NCI-H2196 (cell line): ENCODE measurements around the gene TMEM181.
"Not testable (repeated sequence)": the region's sequence is repeated elsewhere in the genome, so short reads cannot be mapped to it uniquely, and the experiment has no call there.

ENCODE experiments used
- DNase-seq: peaks from one replicate; lab custom pipeline; 2025; ENCODE audit not compliant: unreplicated experiment; lab: John Stamatoyannopoulos, UW

The TMEM181 gene

DNA sequence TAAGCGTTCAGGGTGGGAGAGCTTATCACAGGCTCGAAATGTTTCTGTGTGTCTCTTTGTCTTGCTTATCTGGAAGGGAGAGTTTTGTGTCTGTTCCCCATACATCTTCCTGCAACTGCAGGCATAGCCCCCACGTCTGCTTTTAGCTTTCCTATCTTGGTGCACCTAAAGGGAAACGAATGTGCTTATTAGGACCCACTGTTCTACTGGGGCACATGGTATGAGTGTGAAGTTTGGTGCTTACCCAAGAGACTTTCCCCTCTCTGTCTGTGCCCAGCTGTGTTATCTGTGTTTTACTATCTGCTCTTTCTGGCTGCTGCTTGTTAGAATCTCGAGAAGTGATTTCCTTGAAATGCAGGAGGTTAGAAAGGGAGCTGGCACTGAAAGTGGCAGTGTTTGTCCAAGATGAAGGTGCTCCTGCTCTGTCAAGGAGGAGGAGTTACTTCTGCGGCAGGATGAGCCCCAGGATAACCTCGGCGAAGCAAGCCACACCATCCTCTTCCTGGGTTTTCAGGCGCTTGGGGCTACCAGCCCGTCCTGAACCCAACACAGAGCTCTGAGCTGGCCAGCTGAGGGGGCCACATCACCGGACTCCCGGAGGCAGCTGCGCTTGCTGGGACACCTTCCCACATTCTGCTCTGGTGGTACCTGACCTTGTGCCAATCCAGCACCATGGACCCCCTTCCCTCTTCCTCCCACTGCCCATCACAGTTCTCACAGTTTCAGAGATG, 61.2 kb downstream of the TMEM181 start:
- no peak for DNase-seq

DNA sequence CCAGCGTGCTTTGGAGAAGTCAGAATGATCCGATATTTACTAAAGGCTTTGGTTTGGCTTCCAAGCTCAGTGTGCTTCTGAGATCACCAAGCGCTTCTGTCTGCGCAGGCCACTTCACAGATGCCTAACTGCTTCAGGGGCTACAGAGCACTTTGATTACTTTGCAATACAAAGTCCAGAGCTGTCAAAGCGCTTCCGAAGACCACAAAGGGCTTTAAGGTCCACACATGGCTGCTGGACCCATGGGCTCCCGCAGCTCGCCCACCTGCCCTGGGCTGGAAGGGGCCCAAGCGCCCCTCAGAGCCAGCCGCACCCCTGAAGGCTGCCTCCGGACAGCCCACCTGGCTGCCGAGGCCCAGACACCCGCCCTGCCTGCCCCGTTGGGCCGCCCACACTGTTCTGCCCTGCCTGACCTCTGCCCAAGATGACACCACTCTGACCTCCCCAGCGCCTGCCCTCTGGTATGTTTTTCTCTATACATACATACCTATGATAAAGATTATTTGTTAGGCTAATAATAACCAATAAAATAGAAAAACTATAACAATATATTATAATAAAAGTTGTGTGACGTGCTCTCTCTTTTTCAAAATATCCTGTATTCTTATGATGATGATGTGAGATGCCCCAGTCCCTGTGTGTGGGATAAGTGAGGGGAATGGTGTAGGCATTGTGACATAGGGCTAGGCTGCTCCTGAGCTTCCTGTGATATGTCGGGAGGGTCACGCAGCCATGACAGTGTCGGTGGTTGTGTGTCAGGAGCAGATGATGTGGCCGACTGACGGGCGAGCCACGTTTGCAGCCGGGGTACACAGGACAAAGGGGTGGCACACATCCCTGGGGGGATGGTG, 62.0 kb downstream of the TMEM181 start:
- no peak for DNase-seq

DNA sequence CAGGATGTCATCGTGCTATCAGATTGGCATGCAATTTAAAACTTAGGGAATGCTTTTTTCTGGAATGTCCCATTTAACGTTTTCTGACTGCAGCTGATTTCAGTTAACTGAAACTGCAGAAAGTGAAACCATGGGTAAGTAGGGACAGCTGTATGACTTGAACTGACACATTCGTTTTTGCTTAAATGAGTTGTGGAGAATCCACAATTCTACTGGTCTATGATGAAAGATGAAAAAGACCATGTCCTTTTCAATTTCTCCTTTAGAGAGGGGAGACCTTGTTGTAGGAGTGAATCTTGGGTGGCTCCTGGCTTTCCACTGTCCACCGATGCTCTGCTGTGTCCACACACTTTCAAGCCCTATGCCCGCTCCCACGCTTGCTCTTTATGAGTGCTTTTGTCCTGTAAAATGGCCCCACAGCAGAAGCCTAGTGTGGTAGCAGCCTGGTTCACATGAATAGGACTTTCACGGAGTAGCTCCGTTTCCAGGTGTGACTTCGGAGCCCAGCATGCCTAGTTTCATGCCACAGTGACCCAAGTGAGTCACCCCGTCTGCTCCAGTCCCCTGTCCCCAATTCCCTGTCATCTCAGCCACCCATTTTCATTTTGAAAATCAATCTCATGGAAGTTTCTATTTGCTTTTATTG, 62.8 kb downstream of the TMEM181 start:
- DNase-seq = no peak

DNA sequence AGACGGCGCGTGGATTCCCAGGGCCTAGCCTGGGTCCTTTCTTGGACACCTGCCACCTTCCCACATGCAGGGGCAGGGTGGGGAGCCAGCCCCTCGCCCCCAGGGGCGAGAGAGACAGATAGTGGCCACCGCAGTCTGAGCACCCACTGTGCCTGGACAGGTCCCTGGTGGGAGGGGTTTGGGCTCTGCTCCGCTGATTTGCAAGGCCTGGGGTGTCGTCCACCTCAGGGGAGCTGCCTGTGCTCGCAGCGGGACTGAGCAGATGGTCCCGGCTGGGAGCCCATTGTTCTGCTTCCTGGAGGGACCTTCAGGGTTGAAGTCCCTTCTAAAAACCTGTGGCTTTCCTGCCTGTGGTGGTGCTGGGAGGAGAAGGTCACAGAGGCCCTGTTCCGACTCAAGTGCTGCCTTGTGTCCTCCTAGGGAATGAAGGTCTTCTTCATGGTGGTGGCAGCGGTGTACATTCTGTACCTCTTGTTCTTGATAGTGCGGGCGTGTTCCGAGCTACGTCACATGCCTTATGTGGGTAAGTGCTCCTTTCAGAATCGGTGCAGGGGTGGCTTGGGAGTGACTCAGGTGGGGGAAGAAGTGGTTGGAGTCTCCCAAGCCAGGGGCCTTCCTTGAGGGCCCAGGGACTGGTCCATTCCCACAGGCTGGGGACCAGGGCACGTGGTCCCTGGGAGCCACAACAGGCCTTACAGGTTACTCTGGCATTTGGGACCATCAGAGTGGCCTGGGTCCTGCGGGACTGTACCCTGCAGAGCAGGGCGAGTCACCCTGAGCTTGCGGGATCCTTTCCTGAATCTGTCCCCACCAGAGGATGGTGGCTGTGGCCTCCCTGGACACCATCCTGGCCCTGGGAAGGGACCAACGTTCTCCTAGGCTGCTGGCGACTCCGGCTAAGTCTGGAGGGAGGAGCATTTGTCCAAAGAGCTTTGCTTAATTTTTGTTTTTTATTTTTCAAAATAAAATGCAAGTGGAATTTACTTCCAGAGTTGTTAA, 65.1 kb downstream of the TMEM181 start:
- DNase-seq = no peak

DNA sequence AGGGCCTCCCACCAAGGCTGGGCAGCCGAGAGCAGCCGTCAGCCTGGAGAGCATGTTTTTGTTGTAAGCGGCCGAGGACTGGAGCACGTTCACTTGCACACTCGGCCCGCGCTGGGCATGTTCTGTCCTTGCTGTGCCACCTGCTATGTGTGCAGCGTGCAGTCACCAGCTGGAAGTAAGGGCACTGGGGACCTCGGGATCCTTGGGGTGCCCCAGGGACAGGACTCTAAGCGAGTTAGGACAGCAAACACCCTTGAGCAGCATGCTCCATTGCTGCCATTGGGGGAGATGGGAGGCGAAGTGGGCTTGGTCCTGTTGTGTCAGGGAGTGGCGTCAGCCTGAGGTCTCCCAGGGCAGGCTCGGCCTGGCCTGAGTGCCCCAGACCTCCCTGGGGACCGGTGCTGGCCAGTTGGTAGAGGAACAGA, 66.0 kb downstream of the TMEM181 start:
- DNase-seq = no peak

DNA sequence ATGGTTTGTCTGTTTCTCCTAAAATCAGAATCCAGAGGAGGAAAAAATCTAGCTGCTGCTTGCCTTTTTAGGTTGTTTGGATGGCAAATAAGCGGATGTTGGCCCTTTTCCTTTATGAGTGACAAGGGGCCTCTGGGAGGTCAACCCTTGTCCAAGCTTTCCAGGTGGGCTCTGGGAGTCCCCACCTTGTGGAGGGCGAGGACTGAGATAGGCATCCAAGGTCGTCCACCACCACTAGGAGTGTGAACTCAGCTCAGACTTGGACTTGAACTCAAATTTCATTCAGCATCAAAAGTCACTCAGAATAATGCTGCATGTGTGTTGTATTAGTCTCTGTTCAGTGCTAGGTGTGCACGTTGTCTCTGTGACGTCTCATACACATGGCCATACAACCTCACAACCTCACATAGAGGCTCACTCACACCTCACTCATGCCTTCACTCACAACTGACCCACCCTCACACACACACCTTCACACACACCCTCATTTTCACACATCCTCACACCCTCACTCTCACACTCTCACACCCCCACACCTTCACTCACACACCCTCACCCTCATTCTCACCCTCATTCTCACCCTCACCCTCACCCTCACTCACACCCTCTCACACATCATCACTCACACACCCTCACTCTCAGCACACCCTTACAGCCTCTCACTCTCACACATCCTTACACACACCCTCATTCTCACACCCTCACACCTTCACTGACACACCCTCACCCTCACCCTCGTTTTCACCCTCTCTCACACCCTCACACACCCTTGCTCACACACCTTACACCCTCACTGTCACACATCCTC, 66.7 kb downstream of the TMEM181 start:
- DNase-seq = no peak

DNA sequence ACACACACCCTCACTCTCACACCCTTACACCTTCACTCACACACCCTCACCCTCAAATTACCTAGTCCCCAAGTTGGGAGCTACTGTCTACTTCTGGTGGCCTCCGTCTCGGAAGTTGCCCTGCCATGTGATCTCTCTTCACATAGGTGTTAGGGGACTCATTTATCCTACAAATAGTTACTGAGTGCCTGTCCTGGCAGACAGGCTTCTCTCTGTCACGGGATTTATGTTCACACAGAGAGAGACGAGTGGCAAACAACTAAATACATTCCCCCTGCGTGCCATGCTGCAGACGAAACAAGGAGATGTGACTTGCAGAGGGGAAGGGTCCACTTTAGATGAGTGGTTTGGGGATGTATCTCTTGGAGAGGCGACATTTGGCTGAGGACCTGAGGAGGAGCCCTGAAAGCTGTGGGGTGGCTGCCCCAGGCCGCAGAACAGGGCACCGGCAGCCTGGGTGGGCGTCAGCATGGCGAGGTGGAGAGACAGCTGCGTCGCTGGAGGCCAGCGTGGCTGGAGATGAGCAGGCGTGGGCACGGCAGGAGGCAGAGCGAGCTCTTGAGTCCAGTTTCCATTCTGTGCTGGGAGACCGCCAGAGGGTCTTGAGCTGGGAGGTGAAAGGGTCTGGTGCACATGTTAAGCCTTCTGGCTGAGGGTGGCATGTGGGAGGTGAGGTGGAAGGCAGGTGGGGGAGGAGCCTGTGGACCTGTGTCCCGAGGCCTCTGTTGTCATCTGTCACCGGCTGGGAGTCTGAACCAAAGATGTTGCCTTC, 67.5 kb downstream of the TMEM181 start:
- DNase-seq = no peak

DNA sequence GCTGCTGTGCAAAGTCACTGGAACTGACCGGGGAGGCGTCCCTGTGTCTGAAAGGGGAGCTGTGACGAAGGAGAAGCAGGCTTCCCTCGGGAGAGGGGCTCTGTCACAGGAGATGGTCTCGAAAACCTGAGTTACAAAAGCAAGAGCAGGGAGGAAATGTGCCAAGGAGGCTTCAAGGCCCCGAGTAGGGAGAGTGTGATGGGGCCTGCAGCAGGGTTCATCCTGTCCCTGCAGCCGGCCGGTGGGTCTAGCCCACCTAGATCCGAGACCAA, 68.0 kb downstream of the TMEM181 start:
- DNase-seq = no peak

DNA sequence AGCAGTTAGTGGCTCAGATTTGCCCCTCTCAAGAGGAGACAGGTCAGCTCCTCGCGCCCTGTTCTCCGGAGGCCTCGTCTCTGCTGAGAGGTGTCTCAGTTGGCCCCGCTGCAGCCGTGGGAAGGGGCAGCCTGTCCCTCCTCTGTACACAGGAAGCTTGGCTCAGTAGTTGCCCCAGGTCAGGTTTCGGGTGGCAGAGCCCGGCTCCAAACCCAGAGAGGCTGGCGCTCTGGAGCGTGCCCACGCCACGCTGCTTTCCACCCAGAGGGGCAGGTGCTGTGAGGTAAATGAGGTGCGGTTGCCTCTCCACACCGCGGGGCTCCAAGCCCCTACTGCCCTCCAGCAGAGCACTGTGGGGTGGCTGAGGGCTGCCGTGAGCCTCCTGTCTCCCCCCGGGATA, 68.7 kb downstream of the TMEM181 start:
- DNase-seq = no peak

DNA sequence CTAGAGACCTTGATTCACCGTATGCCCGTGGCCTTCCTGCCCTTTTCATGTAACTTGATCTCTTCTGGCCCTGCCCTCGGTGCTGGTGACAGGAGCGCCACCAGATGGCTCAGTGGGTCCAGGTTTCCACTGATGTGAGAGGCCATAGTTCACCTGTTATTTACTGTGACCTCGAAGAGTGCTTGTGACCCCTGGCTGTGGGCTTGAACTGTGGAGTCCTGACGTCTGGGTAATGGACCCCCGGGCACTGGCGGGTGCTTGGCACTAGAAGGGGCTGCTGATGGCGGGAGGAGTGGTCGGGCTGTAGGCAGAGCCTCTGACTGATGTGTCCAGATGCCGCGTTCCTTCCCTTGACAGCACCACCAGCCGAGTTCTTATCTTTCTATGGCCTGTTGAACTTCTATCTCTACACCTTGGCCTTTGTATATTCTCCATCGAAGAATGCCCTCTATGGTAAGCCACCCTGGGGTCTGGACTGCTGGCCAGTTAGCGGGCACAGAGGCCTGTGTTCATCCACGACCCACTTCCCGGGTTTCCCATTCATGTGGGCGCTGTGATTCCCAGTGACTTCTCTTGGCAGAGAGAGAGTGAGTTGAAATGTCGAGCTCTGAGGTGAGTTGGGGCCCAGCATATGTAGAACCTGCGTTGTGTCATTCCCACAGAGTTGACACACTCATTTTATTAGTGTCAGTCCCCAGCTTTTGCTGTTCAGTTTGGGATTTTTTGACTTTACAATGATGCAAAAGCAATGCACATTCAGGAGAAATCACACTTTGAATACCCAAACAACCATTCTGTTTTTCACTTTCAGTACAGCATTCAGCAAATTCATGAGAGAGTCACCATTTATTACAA, 69.7 kb downstream of the TMEM181 start:
- DNase-seq = no peak

DNA sequence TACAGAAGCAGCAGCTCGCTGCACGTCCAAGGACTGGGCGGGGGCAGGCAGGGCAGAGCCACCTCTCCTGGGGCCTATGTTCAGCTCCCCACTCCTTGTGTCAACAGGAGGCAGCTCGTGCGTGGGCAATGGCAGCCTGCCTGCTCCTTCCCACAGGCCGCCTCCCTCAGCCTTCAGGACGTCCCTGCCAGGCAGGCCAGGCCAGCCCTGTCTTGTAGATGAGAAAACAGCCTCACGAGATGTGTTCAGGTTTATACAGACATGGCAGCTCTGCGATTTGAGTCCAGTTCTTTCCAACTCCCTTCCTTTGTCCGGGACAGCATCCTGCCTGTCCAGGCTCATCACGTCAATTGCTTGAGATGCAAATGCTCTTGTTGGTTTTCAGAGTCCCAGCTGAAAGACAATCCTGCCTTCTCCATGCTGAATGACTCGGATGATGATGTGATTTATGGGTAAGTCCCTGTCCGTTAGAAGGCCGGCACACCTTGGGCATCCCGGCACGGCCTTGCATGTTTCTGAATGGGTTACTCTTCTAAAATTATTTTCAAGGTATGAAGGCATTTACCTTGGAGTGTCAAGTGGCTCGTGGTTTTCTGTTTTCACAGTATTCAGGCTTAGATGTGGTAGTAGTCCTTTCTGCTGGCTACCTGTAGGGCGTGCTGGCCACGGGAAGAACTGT, 71.2 kb downstream of the TMEM181 start:
- no peak for DNase-seq

DNA sequence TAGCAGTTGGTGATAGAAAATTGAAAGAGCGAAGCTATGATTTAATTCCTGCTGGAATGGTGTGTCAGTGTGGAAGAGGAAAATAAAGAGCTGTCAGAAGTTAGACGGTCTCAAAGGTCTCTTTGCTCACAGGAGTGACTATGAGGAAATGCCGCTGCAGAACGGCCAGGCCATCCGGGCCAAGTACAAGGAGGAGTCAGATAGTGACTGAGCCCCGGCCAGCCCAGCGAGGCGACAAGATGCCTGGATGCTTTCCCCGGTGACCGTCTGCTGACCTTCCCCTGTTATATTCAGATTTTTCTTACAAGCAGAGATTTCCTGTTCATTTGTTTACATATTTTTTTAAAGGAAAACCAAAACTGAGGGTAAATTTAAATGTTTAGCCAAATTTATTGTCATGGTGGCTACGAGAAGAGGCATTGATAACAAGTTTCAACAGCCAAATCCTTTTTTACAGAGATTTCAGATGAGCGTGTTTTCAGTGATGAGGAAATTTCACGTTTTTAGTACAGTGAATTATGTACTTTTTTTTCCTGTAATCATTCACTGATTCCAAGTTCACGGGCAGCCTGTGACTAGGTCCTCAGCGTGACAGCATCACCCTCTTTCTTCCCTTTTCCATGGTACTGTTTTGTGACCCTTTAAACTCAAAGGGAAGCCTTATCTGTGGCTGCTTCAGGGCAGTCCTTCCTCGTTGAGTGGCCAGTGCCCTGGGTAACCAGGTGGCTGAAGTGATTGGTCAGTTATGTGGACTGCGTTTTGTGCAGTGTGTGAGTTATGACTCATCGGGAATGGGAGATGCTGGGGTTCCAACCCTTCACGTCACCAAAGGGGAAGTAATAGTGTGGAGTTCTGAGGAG, 72.0 kb downstream of the TMEM181 start:
- DNase-seq = no peak

DNA sequence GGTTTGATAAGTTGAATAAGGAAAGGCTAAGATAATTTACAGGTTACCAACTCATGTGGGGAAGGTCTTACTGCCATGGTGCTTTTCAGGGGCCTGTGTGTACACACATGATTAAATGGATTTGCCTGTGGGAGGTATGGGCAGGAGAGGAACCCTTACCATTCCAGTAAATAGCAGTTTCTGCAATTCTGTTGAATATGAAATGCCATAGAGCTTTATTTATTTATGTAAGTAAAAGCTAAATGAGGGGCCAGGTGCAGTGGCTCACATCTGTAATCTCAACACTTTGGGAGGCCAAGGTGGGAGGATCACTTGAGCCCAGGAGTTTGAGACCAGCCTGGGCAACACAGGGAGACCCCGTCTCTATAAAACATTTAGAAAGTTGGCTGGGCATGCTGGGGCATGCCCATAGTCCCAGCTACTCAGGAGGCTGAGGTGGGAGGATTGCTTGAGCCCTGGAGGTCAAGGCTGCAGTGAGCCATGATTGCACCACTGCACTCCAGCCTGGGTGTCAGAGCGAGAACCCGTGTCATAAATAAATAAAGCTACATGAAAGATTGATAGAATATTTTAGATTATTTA, 72.7 kb downstream of the TMEM181 start:
- DNase-seq = not testable (repeated sequence)

DNA sequence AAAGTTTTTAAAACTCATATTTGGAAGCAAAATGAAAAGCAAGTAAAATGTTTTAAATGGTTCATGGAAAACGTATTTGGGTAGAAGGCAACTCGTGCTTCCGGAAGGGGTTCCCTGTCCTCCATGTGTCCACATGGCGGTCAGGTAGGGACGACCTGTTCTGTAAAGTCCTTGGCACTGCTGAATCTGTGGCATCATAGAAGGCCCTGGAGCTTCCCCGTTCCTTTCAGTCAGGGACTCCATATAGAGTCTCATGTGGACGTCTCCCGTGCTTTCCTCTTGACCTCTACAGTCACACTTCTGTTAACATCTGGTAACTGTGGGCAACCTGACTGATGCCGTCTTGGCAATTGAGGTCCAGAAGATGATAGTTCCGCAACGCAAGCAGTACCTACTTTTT, 73.2 kb downstream of the TMEM181 start:
- DNase-seq = no peak

DNA sequence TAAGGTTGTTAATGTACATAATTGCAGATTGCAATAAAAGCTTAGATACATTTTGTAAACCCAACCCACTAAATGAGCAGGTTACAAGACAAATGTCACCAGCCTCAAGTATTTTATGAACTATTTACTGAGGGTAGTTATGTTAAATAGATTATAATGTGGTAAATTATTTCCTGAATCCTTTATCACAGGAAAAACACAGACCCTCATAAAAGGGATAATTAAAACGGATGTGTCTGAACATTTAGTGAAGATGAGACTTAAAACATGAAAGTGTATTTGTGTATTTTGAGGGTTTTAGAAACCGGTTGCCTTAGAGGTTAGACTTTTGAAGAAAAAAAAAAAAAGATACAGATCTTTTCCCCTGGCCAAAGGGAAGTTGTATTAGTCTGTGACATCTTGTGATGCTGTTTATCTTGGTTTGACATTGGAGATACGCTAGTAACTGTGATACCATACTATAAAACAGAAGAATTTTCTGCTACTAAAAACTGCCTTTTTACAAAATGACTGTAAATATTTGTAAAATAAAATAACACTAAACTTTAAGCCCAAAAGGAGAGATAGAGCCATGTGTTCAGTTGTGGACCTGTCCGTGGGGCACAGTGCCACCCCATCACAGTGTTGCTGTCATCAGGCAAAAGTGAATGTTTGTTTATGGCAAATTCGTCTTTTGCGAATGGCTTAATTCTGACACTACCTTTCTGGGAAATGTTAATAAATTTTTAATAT, 75.0 kb downstream of the TMEM181 start:
- no peak for DNase-seq
